HEK293 (cell line): ENCODE results near the gene PRDM11.

Experiments
- CTCF ChIA-PET: fragments of 350-600 bp; formaldehyde crosslinking; extraction: SDS; loops from one replicate; lab custom pipeline; 2021; ENCODE audit warnings: antibody characterized with exemption; lab: Yijun Ruan, JAX
- POLR2A ChIA-PET: fragments of 300-600 bp; formaldehyde crosslinking; extraction: SDS; loops from one replicate; lab custom pipeline; 2020; ENCODE audit warnings: antibody characterized with exemption, inconsistent platforms; lab: Yijun Ruan, JAX
- H3K27ac ChIP-seq: fragments of 200-500 bp; sonication (Bioruptor generic); 2 replicates; pipeline ENCODE4 v1.5.1; 2014; ENCODE audit warnings: low read depth, low read length, control low read depth, inconsistent platforms; ENCODE audit errors: extremely low read depth
- H3K36me3 ChIP-seq, 2 experiments: fragments of 200-500 bp in 1 of 2; sonication (Bioruptor generic) in 1 of 2; 1 replicate in 1 of 2; 2 replicates in 1 of 2; pipeline ENCODE4 v1.5.1; 2014 to 2017; ENCODE audit warnings: inconsistent platforms in 2 of 2, low read length in 2 of 2; ENCODE audit not compliant: control insufficient read depth in 2 of 2, insufficient read depth in 1 of 2
- H3K4me1 ChIP-seq: fragments of 200-500 bp; sonication (Bioruptor generic); 2 replicates; pipeline ENCODE4 v1.5.1; 2014; ENCODE audit warnings: mild to moderate bottlenecking, low read length, inconsistent platforms; ENCODE audit not compliant: control insufficient read depth, insufficient read depth
- H3K4me3 ChIP-seq: 2 replicates; pipeline ENCODE4 v1.5.1; 2011; ENCODE audit warnings: low read depth, mild to moderate bottlenecking, control low read depth, low read length, moderate library complexity
- H3K9me3 ChIP-seq: fragments of 200-500 bp; sonication (Bioruptor generic); 2 replicates; pipeline ENCODE4 v1.5.1; 2014; ENCODE audit warnings: low read depth, low read length, inconsistent platforms; ENCODE audit not compliant: control insufficient read depth, insufficient read depth
- EGR2 ChIP-seq: fragments of 450-650 bp; formaldehyde crosslinking; IDR thresholded peaks from 2 replicates; pipeline ENCODE4 v1.5.1; 2016; ENCODE audit warnings: low read depth, missing biosample characterization, missing genetic modification characterization
- OVOL3 ChIP-seq: fragments of 450-650 bp; formaldehyde crosslinking; IDR thresholded peaks from 2 replicates; pipeline ENCODE4 v1.5.1; 2016; ENCODE audit warnings: missing biosample characterization, missing genetic modification characterization
- PRDM1 ChIP-seq: fragments of 450-650 bp; formaldehyde crosslinking; IDR thresholded peaks from 2 replicates; pipeline ENCODE4; 2016; ENCODE audit warnings: missing biosample characterization, missing genetic modification characterization
- WT1 ChIP-seq: fragments of 450-650 bp; formaldehyde crosslinking; IDR thresholded peaks from 2 replicates; pipeline ENCODE4 v1.5.1; 2016; ENCODE audit warnings: missing biosample characterization, missing genetic modification characterization
- ZFHX2 ChIP-seq: fragments of 450-650 bp; formaldehyde crosslinking; conservative IDR thresholded peaks from 2 replicates; pipeline ENCODE4 v1.5.1; 2016; ENCODE audit warnings: missing biosample characterization, missing genetic modification characterization
- ZNF133 ChIP-seq: fragments of 450-650 bp; formaldehyde crosslinking; IDR thresholded peaks from 2 replicates; pipeline ENCODE4 v1.5.1; 2016; ENCODE audit warnings: missing biosample characterization, missing genetic modification characterization
- ZNF146 ChIP-seq: fragments of 450-650 bp; formaldehyde crosslinking; IDR thresholded peaks from 2 replicates; pipeline ENCODE4 v1.5.1; 2016; ENCODE audit warnings: missing biosample characterization, missing genetic modification characterization
- ZNF202 ChIP-seq: fragments of 450-650 bp; formaldehyde crosslinking; IDR thresholded peaks from 2 replicates; pipeline ENCODE4 v1.5.1; 2016; ENCODE audit warnings: missing biosample characterization, missing genetic modification characterization, borderline replicate concordance
- ZNF239 ChIP-seq: fragments of 450-650 bp; formaldehyde crosslinking; IDR thresholded peaks from 2 replicates; pipeline ENCODE4 v1.5.1; 2016; ENCODE audit warnings: missing biosample characterization, missing genetic modification characterization
- ZNF341 ChIP-seq: fragments of 450-650 bp; formaldehyde crosslinking; IDR thresholded peaks from 2 replicates; pipeline ENCODE4; 2016; ENCODE audit warnings: low read depth, missing biosample characterization, missing genetic modification characterization
- ZNF354C ChIP-seq: fragments of 450-650 bp; formaldehyde crosslinking; IDR thresholded peaks from 2 replicates; pipeline ENCODE4 v1.5.1; 2016; ENCODE audit warnings: missing biosample characterization, missing genetic modification characterization, low read depth, borderline replicate concordance
- ZNF433 ChIP-seq: fragments of 450-650 bp; formaldehyde crosslinking; IDR thresholded peaks from 2 replicates; pipeline ENCODE4 v1.5.1; 2016; ENCODE audit warnings: missing biosample characterization, missing genetic modification characterization, low read depth
- ZNF501 ChIP-seq: fragments of 450-650 bp; formaldehyde crosslinking; IDR thresholded peaks from 2 replicates; pipeline ENCODE4 v1.5.1; 2016; ENCODE audit warnings: missing biosample characterization, missing genetic modification characterization
- ZNF548 ChIP-seq: fragments of 450-650 bp; formaldehyde crosslinking; IDR thresholded peaks from 2 replicates; pipeline ENCODE4 v1.5.1; 2016; ENCODE audit warnings: missing biosample characterization, missing genetic modification characterization
- ZNF558 ChIP-seq: fragments of 450-650 bp; formaldehyde crosslinking; IDR thresholded peaks from 2 replicates; pipeline ENCODE4 v1.5.1; 2016; ENCODE audit warnings: missing biosample characterization, missing genetic modification characterization
- ZNF560 ChIP-seq: fragments of 450-650 bp; formaldehyde crosslinking; IDR thresholded peaks from 2 replicates; pipeline ENCODE4 v1.5.1; 2017; ENCODE audit warnings: missing biosample characterization, missing genetic modification characterization, borderline replicate concordance
- ZNF660 ChIP-seq: fragments of 450-650 bp; IDR thresholded peaks from 2 replicates; pipeline ENCODE4 v1.5.1; 2018; ENCODE audit warnings: missing biosample characterization, mild to moderate bottlenecking, missing genetic modification characterization
- ZNF792 ChIP-seq: fragments of 450-650 bp; formaldehyde crosslinking; IDR thresholded peaks from 2 replicates; pipeline ENCODE4 v1.5.1; 2016; ENCODE audit warnings: missing biosample characterization, missing genetic modification characterization
- ZNF837 ChIP-seq: fragments of 450-650 bp; formaldehyde crosslinking; IDR thresholded peaks from 2 replicates; pipeline ENCODE4 v1.5.1; 2016; ENCODE audit warnings: missing biosample characterization, missing genetic modification characterization
- TF ChIP-seq, protein P1 (sequence below): fragments of 450-650 bp; formaldehyde crosslinking; IDR thresholded peaks from 2 replicates; pipeline ENCODE4 v1.5.1; 2017; ENCODE audit warnings: missing biosample characterization, missing genetic modification characterization
- TF ChIP-seq, protein P2 (sequence below): fragments of 450-650 bp; formaldehyde crosslinking; IDR thresholded peaks from 2 replicates; pipeline ENCODE4 v1.5.1; 2016; ENCODE audit warnings: missing biosample characterization, missing genetic modification characterization
- TF ChIP-seq, protein P3 (sequence below): fragments of 450-650 bp; formaldehyde crosslinking; conservative IDR thresholded peaks from 2 replicates; pipeline ENCODE4 v1.5.1; 2016; ENCODE audit warnings: low read depth, missing biosample characterization, missing genetic modification characterization
- TF ChIP-seq, protein P4 (sequence below): fragments of 450-650 bp; formaldehyde crosslinking; IDR thresholded peaks from 2 replicates; pipeline ENCODE4 v1.5.1; 2016; ENCODE audit warnings: missing biosample characterization, missing genetic modification characterization

PRDM11 gene

DNA sequence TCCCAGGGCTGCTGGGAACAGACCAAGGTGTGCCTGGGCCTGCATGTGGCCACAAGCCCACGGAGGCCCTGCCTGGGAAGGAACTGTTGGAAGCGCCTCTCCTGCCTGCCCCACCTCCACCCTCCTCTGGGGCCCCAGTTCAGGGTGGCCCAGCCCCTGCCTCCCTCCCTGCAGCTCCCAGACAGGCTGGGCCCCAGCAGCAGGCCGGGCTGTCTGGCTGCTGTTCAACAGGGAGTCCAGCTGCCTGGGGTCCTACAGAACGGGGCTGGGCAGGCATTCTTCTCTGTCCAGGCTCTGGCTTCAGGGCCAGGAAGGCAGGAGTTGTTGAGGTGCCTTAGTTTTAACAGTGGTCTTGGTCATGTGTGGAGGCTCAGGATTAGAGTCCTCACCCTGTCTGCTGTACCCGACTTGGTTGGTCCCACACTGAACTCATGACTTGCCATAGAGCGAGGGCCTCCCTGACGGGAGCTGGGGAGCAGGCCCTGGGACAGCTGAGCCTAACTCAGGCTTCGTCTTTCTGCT lies 11.8 kb downstream of the PRDM11 start (continued):
- TF ChIP-seq, protein P1, sequence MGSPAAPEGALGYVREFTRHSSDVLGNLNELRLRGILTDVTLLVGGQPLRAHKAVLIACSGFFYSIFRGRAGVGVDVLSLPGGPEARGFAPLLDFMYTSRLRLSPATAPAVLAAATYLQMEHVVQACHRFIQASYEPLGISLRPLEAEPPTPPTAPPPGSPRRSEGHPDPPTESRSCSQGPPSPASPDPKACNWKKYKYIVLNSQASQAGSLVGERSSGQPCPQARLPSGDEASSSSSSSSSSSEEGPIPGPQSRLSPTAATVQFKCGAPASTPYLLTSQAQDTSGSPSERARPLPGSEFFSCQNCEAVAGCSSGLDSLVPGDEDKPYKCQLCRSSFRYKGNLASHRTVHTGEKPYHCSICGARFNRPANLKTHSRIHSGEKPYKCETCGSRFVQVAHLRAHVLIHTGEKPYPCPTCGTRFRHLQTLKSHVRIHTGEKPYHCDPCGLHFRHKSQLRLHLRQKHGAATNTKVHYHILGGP (tag by site-specific recombination): no peak
- TF ChIP-seq ZNF558 (tag by site-specific recombination) (no peak), WT1 (no peak), ZNF792 (tag by site-specific recombination) (no peak), ZNF560 (no peak), OVOL3 (no peak), ZNF548 (tag by site-specific recombination) (no peak), PRDM1 (tag by site-specific recombination) (no peak), ZNF202 (tag by site-specific recombination) (no peak), ZNF837 (tag by site-specific recombination) (no peak), EGR2 (tag by site-specific recombination) (no peak), ZNF239 (tag by site-specific recombination) (no peak), ZNF660 (tag by site-specific recombination) (0 out of 2 replicates have a peak, but pooled peaks have one; percentile 16), ZNF146 (no peak), ZNF354C (tag by site-specific recombination) (no peak), ZNF341 (tag by site-specific recombination) (peak; percentile 42; the same call in 1 of the 2 replicates), ZNF133 (tag by site-specific recombination) (no peak)
- TF ChIP-seq, protein P2, sequence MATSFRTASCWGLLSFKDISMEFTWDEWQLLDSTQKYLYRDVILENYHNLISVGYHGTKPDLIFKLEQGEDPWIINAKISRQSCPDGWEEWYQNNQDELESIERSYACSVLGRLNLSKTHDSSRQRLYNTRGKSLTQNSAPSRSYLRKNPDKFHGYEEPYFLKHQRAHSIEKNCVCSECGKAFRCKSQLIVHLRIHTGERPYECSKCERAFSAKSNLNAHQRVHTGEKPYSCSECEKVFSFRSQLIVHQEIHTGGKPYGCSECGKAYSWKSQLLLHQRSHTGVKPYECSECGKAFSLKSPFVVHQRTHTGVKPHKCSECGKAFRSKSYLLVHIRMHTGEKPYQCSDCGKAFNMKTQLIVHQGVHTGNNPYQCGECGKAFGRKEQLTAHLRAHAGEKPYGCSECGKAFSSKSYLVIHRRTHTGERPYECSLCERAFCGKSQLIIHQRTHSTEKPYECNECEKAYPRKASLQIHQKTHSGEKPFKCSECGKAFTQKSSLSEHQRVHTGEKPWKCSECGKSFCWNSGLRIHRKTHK: no peak

DNA sequence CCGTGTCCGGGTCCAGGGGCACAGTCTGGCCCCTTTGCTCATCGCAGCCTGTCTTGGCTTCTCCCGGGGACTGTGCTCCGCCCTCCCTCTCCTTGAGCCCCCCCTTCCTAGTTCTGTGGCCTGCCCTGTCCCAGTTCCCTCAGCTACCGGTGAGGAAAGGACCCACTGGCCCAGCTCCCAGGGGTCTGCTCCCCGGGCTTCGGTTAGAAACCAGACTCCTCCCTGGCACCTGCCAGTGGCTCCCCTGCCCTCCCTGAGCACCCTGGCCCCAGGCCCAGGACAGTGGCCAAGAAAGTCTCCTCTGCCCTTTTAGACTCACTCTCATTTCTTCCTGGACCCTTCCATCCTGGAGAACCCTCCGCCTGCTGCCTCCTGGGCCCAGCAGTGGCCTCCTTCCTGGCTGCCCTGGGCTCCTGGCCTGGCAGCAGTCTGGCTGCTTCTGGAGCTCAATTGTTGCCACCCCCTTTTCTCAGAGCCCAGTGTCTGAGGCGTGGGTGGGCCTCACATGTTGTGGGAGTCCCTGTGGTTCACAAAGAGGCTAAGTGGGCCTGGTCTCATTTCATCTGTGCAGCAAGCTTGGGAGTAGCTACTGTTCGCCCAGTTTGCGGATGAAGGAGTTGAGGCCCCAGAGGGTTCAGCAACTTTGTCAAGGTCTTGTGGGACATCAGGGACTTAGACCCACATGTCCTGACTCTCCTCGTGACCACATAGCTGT lies 12.6 kb downstream of the PRDM11 start:
- H3K4me3 ChIP-seq: no peak overlapping the region
- no peaks in the 10 kb centered on the region for H3K9me3 ChIP-seq
- POLR2A ChIA-PET: no interaction called here
- H3K4me1 ChIP-seq: no peaks in the 10 kb centered on the region
- no peak overlapping the region for H3K27ac ChIP-seq
- no peaks in the 10 kb centered on the region for H3K36me3 ChIP-seq
- TF ChIP-seq ZNF501 (tag by site-specific recombination) (no peak), ZFHX2 (peak; percentile 68)
- TF ChIP-seq, all 188 proteins: peak for 1
- CTCF ChIA-PET: interaction anchor here (0.6 kb wide), 1 partner anchor 14 kb away, joined by 5 read pairs; no protein-coding TSS in a partner anchor

DNA sequence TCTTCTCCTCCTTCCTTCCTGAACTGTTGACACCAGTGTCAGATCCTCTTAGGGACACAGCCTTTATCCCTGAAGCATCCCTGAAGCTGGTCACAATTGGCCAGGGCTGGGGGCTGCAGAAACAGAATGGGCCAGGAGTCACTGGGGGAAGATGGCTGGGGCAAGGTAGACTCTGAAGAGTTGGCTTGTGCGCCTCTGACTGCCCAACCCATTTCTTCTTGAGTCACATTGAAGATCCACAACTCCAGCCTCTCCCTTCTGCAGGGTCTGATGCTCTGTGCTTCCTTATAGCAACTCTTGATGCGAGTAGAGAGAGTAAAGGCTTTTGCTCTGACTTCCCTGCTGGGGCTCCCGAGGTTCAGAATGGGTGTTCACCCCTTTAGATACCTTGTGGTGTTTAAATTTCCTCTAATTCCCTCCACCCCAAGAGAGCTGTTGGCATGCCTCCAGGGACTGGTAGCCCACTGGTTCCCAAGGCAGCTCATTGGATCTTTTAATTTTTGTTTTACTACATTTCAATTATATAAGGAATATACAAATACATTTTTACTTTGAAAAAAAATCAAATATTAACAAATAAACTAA lies 13.4 kb downstream of the PRDM11 start:
- TF ChIP-seq, protein P3, sequence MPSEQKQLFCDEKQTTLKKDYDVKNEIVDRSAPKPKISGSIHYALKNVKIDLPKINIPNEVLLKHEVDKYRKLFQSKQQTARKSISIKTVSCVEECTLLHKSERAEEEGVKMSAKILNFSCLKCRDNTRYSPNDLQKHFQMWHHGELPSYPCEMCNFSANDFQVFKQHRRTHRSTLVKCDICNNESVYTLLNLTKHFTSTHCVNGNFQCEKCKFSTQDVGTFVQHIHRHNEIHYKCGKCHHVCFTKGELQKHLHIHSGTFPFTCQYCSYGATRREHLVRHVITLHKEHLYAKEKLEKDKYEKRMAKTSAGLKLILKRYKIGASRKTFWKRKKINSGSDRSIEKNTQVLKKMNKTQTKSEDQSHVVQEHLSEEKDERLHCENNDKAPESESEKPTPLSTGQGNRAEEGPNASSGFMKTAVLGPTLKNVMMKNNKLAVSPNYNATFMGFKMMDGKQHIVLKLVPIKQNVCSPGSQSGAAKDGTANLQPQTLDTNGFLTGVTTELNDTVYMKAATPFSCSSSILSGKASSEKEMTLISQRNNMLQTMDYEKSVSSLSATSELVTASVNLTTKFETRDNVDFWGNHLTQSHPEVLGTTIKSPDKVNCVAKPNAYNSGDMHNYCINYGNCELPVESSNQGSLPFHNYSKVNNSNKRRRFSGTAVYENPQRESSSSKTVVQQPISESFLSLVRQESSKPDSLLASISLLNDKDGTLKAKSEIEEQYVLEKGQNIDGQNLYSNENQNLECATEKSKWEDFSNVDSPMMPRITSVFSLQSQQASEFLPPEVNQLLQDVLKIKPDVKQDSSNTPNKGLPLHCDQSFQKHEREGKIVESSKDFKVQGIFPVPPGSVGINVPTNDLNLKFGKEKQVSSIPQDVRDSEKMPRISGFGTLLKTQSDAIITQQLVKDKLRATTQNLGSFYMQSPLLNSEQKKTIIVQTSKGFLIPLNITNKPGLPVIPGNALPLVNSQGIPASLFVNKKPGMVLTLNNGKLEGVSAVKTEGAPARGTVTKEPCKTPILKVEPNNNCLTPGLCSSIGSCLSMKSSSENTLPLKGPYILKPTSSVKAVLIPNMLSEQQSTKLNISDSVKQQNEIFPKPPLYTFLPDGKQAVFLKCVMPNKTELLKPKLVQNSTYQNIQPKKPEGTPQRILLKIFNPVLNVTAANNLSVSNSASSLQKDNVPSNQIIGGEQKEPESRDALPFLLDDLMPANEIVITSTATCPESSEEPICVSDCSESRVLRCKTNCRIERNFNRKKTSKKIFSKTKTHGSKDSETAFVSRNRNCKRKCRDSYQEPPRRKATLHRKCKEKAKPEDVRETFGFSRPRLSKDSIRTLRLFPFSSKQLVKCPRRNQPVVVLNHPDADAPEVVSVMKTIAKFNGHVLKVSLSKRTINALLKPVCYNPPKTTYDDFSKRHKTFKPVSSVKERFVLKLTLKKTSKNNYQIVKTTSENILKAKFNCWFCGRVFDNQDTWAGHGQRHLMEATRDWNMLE (tag by site-specific recombination): no peak
- no peak for TF ChIP-seq ZNF433
- TF ChIP-seq, protein P4, sequence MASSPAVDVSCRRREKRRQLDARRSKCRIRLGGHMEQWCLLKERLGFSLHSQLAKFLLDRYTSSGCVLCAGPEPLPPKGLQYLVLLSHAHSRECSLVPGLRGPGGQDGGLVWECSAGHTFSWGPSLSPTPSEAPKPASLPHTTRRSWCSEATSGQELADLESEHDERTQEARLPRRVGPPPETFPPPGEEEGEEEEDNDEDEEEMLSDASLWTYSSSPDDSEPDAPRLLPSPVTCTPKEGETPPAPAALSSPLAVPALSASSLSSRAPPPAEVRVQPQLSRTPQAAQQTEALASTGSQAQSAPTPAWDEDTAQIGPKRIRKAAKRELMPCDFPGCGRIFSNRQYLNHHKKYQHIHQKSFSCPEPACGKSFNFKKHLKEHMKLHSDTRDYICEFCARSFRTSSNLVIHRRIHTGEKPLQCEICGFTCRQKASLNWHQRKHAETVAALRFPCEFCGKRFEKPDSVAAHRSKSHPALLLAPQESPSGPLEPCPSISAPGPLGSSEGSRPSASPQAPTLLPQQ: no peak
- TF ChIP-seq, all 188 proteins: peak for 0
- Histone ChIP-seq H3K36me3 (no peaks in the 10 kb centered on the region), H3K4me1 (no peaks in the 10 kb centered on the region), H3K4me3 (no peak overlapping the region), H3K9me3 (no peaks in the 10 kb centered on the region), H3K27ac (no peak overlapping the region)
- ChIA-PET POLR2A (no interaction called here), CTCF (interaction anchor here (1.3 kb wide), 1 partner anchor 49 kb away, joined by 5 read pairs; no protein-coding TSS in a partner anchor)
